ENCODE results near the gene ANKLE2.
"Not testable (repeated sequence)": the region's sequence is repeated elsewhere in the genome, so short reads cannot be mapped to it uniquely, and the experiment has no call there.

Gene ANKLE2

GRCh38 chr12:132797820-132798570, 36.4 kb upstream of the ANKLE2 start:
- Histone ChIP-seq H3K36me3 (peaks cover 95% of the 10 kb centered on the region), H3K27ac (no peak overlapping the region), H3K9ac (no peak overlapping the region), H3K27me3 (no peaks in the 10 kb centered on the region), H3K4me3 (no peak overlapping the region), H4K20me1 (peaks cover 24% of the 10 kb centered on the region), H3K4me1 (no peaks in the 10 kb centered on the region), H3K4me2 (no peak overlapping the region), H3K9me3 (no peaks in the 10 kb centered on the region)
- TF ChIP-seq Cebpa-rat (IDR thresholded peaks at IDR 0.05): no peak

GRCh38 chr12:132795847-132796246, 34.2 kb upstream of the ANKLE2 start:
- H3K4me3 ChIP-seq: no peak overlapping the region
- H3K9me3 ChIP-seq: no peaks in the 10 kb centered on the region
- no peak overlapping the region for H3K9ac ChIP-seq
- no peak for TF ChIP-seq Cebpa-rat (IDR thresholded peaks at IDR 0.05)
- no peaks in the 10 kb centered on the region for H3K4me1 ChIP-seq
- H3K36me3 ChIP-seq: peaks cover 95% of the 10 kb centered on the region
- H3K27ac ChIP-seq: no peak overlapping the region
- H3K4me2 ChIP-seq: no peak overlapping the region
- no peaks in the 10 kb centered on the region for H3K27me3 ChIP-seq
- peaks cover 41% of the 10 kb centered on the region for H4K20me1 ChIP-seq

GRCh38 chr12:132791940-132792339, 30.3 kb upstream of the ANKLE2 start:
- H3K4me1 ChIP-seq, H3K27ac ChIP-seq, H3K9ac ChIP-seq, H3K9me3 ChIP-seq, H3K4me3 ChIP-seq, H3K27me3 ChIP-seq, H3K4me2 ChIP-seq: not testable (repeated sequence)
- peaks cover 51% of the 10 kb centered on the region for H4K20me1 ChIP-seq
- peaks cover 88% of the 10 kb centered on the region for H3K36me3 ChIP-seq

- Histone ChIP-seq H3K36me3 (peaks cover 88% of the 10 kb centered on the region), H3K9me3 (no peaks in the 10 kb centered on the region), H3K4me2 (no peak overlapping the region), H3K4me3 (no peak overlapping the region), H3K4me1 (no peaks in the 10 kb centered on the region), H3K9ac (no peak overlapping the region), H4K20me1 (peaks cover 61% of the 10 kb centered on the region), H3K27ac (no peak overlapping the region), H3K27me3 (no peaks in the 10 kb centered on the region)
- TF ChIP-seq Cebpa-rat (IDR thresholded peaks at IDR 0.05): no peak
These were observed 27.5 kb upstream of the ANKLE2 start for GRCh38 chr12:132789099-132789471.

GRCh38 chr12:132788375-132789098, 26.9 kb upstream of the ANKLE2 start:
- H3K4me1 ChIP-seq: no peaks in the 10 kb centered on the region
- no peak overlapping the region for H3K4me3 ChIP-seq
- H3K9me3 ChIP-seq: no peaks in the 10 kb centered on the region
- no peak overlapping the region for H3K9ac ChIP-seq
- TF ChIP-seq Cebpa-rat (IDR thresholded peaks at IDR 0.05): no peak
- H4K20me1 ChIP-seq: peaks cover 59% of the 10 kb centered on the region
- no peaks in the 10 kb centered on the region for H3K27me3 ChIP-seq
- H3K27ac ChIP-seq: no peak overlapping the region
- H3K36me3 ChIP-seq: peaks cover 88% of the 10 kb centered on the region
- H3K4me2 ChIP-seq: no peak overlapping the region

DNA sequence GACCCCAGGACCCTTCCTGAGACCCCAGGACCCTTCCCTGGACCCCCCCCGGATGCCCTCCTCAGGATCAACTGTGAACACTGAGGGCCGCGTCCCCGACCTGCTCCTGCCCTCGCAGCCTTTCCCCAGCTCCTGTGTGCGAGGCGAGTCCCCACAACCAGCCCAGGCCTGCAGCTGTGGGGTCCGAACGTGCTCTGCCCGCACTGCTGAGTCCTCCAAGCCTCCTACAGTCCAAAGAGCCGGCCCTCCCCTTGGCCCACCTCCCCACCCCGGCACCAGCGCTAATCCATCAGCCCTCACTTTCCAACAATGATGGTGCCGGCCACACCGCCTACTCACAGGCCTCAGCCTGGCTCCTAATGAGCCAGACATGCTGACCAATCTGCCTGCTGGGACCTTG, 26.2 kb upstream of the ANKLE2 start:
- no peaks in the 10 kb centered on the region for H3K4me1 ChIP-seq
- peaks cover 93% of the 10 kb centered on the region for H3K36me3 ChIP-seq
- no peak for TF ChIP-seq Cebpa-rat (IDR thresholded peaks at IDR 0.05)
- no peaks in the 10 kb centered on the region for H3K27me3 ChIP-seq
- no peak overlapping the region for H3K4me2 ChIP-seq
- no peak overlapping the region for H3K4me3 ChIP-seq
- no peak overlapping the region for H3K27ac ChIP-seq
- peaks cover 58% of the 10 kb centered on the region for H4K20me1 ChIP-seq
- no peaks in the 10 kb centered on the region for H3K9me3 ChIP-seq
- no peak overlapping the region for H3K9ac ChIP-seq

DNA sequence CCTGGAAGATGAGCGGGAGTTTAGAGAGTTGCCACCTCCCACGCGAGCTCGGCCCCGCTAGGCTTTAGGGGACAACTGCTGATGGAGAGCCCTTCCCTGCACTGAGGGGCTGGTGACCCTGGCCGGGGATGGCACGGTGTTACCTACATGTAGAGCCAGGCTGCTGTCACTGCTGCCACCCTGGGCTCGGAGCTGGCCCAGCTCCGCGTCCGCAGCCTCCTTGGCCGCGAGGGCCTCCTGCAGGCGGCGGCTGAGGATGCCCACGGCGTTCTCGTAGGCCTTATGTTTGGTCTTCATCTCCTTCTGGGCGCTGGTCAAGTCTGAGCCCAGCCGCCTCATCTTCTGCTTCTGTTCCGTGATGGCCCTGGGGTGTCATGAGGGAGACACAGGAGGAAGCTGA, 24.6 kb upstream of the ANKLE2 start:
- Histone ChIP-seq H3K36me3 (peaks cover 93% of the 10 kb centered on the region), H3K4me3 (no peak overlapping the region), H3K9ac (no peak overlapping the region), H3K4me1 (no peaks in the 10 kb centered on the region), H4K20me1 (peaks cover 54% of the 10 kb centered on the region), H3K27me3 (no peaks in the 10 kb centered on the region), H3K27ac (no peak overlapping the region), H3K4me2 (no peak overlapping the region), H3K9me3 (no peaks in the 10 kb centered on the region)
- no peak for TF ChIP-seq Cebpa-rat (IDR thresholded peaks at IDR 0.05)

DNA sequence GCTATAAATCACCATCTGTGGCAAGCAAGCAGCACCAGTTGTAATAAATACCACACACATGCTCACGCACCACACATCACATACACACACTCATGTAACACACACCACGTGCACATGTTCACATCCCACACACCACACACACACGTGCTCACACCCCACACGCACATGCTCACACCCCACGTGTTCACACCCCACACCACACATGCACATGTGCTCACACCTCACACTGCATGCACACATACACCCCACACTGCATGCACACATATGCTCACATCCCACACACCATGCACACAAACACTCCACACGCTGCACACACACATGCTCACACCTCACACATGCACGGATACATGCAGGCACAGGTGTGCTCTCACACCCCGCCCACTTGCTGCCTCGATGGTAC, 22.9 kb upstream of the ANKLE2 start:
- no peak overlapping the region for H3K9ac ChIP-seq
- no peak for TF ChIP-seq Cebpa-rat (IDR thresholded peaks at IDR 0.05)
- no peak overlapping the region for H3K27ac ChIP-seq
- H3K36me3 ChIP-seq: peaks cover 93% of the 10 kb centered on the region
- H4K20me1 ChIP-seq: peaks cover 45% of the 10 kb centered on the region
- no peak overlapping the region for H3K4me3 ChIP-seq
- H3K9me3 ChIP-seq: no peaks in the 10 kb centered on the region
- H3K4me2 ChIP-seq: no peak overlapping the region
- no peaks in the 10 kb centered on the region for H3K27me3 ChIP-seq
- H3K4me1 ChIP-seq: no peaks in the 10 kb centered on the region

DNA sequence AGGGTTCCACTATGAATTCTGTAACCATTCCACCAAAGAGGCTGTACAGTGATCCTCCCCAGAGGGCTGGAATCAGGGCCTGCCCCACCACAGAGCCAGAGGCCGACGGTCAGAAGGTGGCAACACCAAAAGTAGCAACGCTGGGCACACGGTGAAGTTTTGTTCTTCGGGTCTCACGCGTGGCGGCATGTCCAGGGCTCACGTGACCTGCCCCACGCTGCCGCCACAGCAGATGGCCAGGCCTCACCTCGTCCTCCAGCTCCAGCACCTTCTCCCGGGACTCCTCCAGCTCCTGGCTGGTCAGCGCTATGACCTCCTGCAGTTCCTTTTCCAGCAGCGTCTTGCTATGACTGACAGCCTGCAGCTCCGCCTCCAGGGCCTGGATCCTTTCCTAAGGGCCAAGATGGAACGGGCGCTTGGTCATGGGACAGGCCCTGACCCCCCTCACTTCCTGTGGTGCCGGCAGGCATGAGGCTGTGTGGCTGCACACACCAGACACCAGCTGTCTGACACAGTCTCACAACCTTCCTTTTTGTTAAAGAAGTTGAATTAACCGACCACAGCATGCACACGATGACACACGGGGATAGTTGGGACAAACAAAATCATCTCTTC, 22.4 kb upstream of the ANKLE2 start:
- no peaks in the 10 kb centered on the region for H3K27me3 ChIP-seq
- no peak overlapping the region for H3K4me3 ChIP-seq
- peaks cover 45% of the 10 kb centered on the region for H4K20me1 ChIP-seq
- no peak overlapping the region for H3K9ac ChIP-seq
- no peak for TF ChIP-seq Cebpa-rat (IDR thresholded peaks at IDR 0.05)
- H3K4me2 ChIP-seq: no peak overlapping the region
- no peaks in the 10 kb centered on the region for H3K4me1 ChIP-seq
- no peak overlapping the region for H3K27ac ChIP-seq
- H3K36me3 ChIP-seq: peaks cover 93% of the 10 kb centered on the region
- no peaks in the 10 kb centered on the region for H3K9me3 ChIP-seq

DNA sequence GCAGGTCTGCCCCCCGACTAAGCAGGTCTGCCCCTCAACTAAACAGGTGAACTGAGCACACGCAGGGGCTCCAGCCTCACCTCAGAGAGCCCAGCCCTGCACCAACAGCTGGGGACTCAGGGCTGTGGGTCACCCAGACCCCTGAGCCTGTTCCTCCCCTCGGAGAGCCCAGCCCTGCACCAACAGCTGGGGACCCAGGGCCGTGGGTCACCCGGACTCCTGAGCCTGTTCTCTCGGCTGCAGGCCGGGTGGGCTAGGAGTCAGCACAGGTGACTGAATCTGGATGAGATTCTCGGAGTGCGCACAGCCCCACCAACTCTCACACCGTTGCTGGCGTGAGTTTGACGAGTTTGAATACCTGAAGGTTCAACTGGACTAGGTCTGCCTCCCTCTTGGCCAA, 20.3 kb upstream of the ANKLE2 start:
- no peaks in the 10 kb centered on the region for H3K9me3 ChIP-seq
- TF ChIP-seq Cebpa-rat (IDR thresholded peaks at IDR 0.05): no peak
- H3K9ac ChIP-seq: no peak overlapping the region
- no peaks in the 10 kb centered on the region for H3K27me3 ChIP-seq
- peaks cover 39% of the 10 kb centered on the region for H4K20me1 ChIP-seq
- H3K4me3 ChIP-seq: no peak overlapping the region
- no peaks in the 10 kb centered on the region for H3K4me1 ChIP-seq
- no peak overlapping the region for H3K27ac ChIP-seq
- peaks cover 99% of the 10 kb centered on the region for H3K36me3 ChIP-seq
- H3K4me2 ChIP-seq: no peak overlapping the region
